ENCODE measurements around the gene ELOVL3. TPM values are rescaled to one million over a fixed set of nuclear protein-coding genes. Genes with fewer than 3 reads are reported as not detected.
A peak's percentile ranks its signal among the peaks of the same experiment; 100 is the strongest.

Gene ELOVL3
- total RNA-seq, 1 experiment from 2014 or later = 0.17 TPM

- CTCF ChIA-PET = interaction anchor here (0.6 to 18.9 kb wide), 49 partner anchors 8 to 394 kb away, joined by 3 to 906 read pairs (median 6); partner anchors contain the start of genes ACTR1A, CUEDC2, FBXL15 and GBF1
- peak overlapping the region; percentile 71 for H3K4me3 Mint-ChIP-seq
- POLR2A ChIA-PET = interaction anchor here (0.6 to 2.0 kb wide), 6 partner anchors 11 to 152 kb away, joined by 3 to 7 read pairs (median 6); partner anchors contain the start of genes GBF1 and NOLC1
These were observed 3.7 kb downstream of the ELOVL3 start for GRCh38 chr10:102229810-102230263.

GRCh38 chr10:102230264-102230860 is 4.3 kb downstream of the ELOVL3 start:
- H3K27ac Mint-ChIP-seq = no peak overlapping the region
- H3K4me1 Mint-ChIP-seq = peaks cover 8% of the 10 kb centered on the region; the same call in 1 of the 2 replicates
- ATAC-seq = peak; percentile 22
- POLR2A ChIA-PET = interaction anchor here (0.8 to 2.0 kb wide), 7 partner anchors 10 to 271 kb away, joined by 3 to 7 read pairs (median 6); partner anchors contain the start of genes GBF1 and NOLC1
- H3K36me3 Mint-ChIP-seq = no peaks in the 10 kb centered on the region
- no peaks in the 10 kb centered on the region for H3K9me3 Mint-ChIP-seq
- peak; percentile 85 for DNase-seq (ENCODE audit: low spot score)
- H3K4me3 Mint-ChIP-seq = peak overlapping the region; percentile 71
- CTCF ChIA-PET = interaction anchor here (0.7 to 18.9 kb wide), 58 partner anchors 9 to 628 kb away, joined by 3 to 906 read pairs (median 6); partner anchors contain the start of genes ACTR1A, CUEDC2, FBXL15 and GBF1
- H3K27me3 Mint-ChIP-seq (ENCODE audit: low read depth) = peaks cover 99% of the 10 kb centered on the region
- TF ChIP-seq ETV6 (CRISPR knock-in tag; IDR thresholded peaks at IDR 0.05) (no peak), FOXJ3 (CRISPR knock-in tag; IDR thresholded peaks at IDR 0.05; ENCODE audit: borderline replicate concordance) (no peak), NR3C1 (CRISPR knock-in tag; conservative IDR thresholded peaks at IDR 0.05; ENCODE audit: low read depth) (no peak), ZNF121 (CRISPR knock-in tag; IDR thresholded peaks at IDR 0.05) (no peak), TEAD1 (CRISPR knock-in tag; IDR thresholded peaks at IDR 0.05) (0 out of 2 replicates have a peak, but pooled peaks have one; percentile 25), ZNF138 (CRISPR knock-in tag; conservative IDR thresholded peaks at IDR 0.05) (no peak), NR1H2 (CRISPR knock-in tag; IDR thresholded peaks at IDR 0.05) (no peak), ZNF416 (CRISPR knock-in tag; IDR thresholded peaks at IDR 0.05) (no peak), ZNF396 (CRISPR knock-in tag; IDR thresholded peaks at IDR 0.05; ENCODE audit: borderline replicate concordance) (no peak), ATF2 (CRISPR knock-in tag; IDR thresholded peaks at IDR 0.05; ENCODE audit: borderline replicate concordance, low read depth) (no peak)

More at GRCh38 chr10:102229810-102230263, 3.7 kb downstream of the ELOVL3 start:
- TF ChIP-seq MAX (CRISPR knock-in tag; IDR thresholded peaks at IDR 0.05) = peak; percentile 71
- 0 out of 2 replicates have a peak, but pooled peaks have one; percentile 3 for TF ChIP-seq USF2 (CRISPR knock-in tag; IDR thresholded peaks at IDR 0.05)
- TF ChIP-seq KAT7 (CRISPR knock-in tag; IDR thresholded peaks at IDR 0.05; ENCODE audit: borderline replicate concordance) = no peak
- no peak for TF ChIP-seq ZMAT4 (CRISPR knock-in tag; IDR thresholded peaks at IDR 0.05)
- no peak for TF ChIP-seq ZNF671 (CRISPR knock-in tag; IDR thresholded peaks at IDR 0.05)
- TF ChIP-seq CTCF (IDR thresholded peaks at IDR 0.05) = peak; percentile 78
- TF ChIP-seq OVOL2 (CRISPR knock-in tag; IDR thresholded peaks at IDR 0.05; ENCODE audit: borderline replicate concordance) = no peak
- no peak for TF ChIP-seq SOX15 (CRISPR knock-in tag; IDR thresholded peaks at IDR 0.05)
- no peak for TF ChIP-seq ESRRA (CRISPR knock-in tag; IDR thresholded peaks at IDR 0.05; ENCODE audit: borderline replicate concordance)
- TF ChIP-seq NR3C1 (CRISPR knock-in tag; conservative IDR thresholded peaks at IDR 0.05; ENCODE audit: low read depth) = no peak
- TF ChIP-seq ZNF138 (CRISPR knock-in tag; conservative IDR thresholded peaks at IDR 0.05) = no peak
- no peak for TF ChIP-seq ATF2 (CRISPR knock-in tag; IDR thresholded peaks at IDR 0.05; ENCODE audit: borderline replicate concordance, low read depth)
- TF ChIP-seq NFATC4 (CRISPR knock-in tag; IDR thresholded peaks at IDR 0.05) = no peak
- TF ChIP-seq ZNF317 (CRISPR knock-in tag; IDR thresholded peaks at IDR 0.05; ENCODE audit: borderline replicate concordance, low read depth) = no peak
- TF ChIP-seq USF1 (CRISPR knock-in tag; IDR thresholded peaks at IDR 0.05) = 0 out of 2 replicates have a peak, but pooled peaks have one; percentile 14
- no peaks in the 10 kb centered on the region for H3K9me3 Mint-ChIP-seq
- no peak overlapping the region for H3K27ac Mint-ChIP-seq
- peak; percentile 91 for DNase-seq (ENCODE audit: low spot score)
- H3K27me3 Mint-ChIP-seq (ENCODE audit: low read depth) = peaks cover 100% of the 10 kb centered on the region
- H3K36me3 Mint-ChIP-seq = no peaks in the 10 kb centered on the region
- peaks cover 8% of the 10 kb centered on the region; the same call in 1 of the 2 replicates for H3K4me1 Mint-ChIP-seq
- peak; percentile 9 for ATAC-seq
